Activated T-cell treated with anti-CD3 and anti-CD28 coated beads, Interleukin-2, amount 50 U/mL, for 4 hours (primary cell): Measurements from ENCODE around the gene ARFRP1. TPM values are rescaled to one million over a fixed set of nuclear protein-coding genes. Genes with fewer than 3 reads are reported as not detected.

Experiments used
- ATAC-seq, 2 donors: fragments of 200-7000 bp; cut with Tn5 transposase; one replicate each; pipeline ENCODE4 v1.10.0; 2021
- DNase-seq: peaks from one replicate; pipeline ENCODE4 v3.0.0-alpha.2; 2020
- H3K27me3 Mint-ChIP-seq: one replicate; pipeline ENCODE4 v1.8.0; 2021; ENCODE audit warnings: low read depth, mixed read lengths
- H3K36me3 Mint-ChIP-seq: one replicate; pipeline ENCODE4 v1.8.0; 2022; ENCODE audit warnings: mixed read lengths; ENCODE audit not compliant: insufficient read depth
- H3K4me1 Mint-ChIP-seq: one replicate; pipeline ENCODE4 v1.8.0; 2021; ENCODE audit warnings: low read depth, mixed read lengths
- H3K4me3 Mint-ChIP-seq: one replicate; pipeline ENCODE4 v1.8.0; 2021; ENCODE audit warnings: mild to moderate bottlenecking, moderate library complexity, mixed read lengths
- H3K9me3 Mint-ChIP-seq: one replicate; pipeline ENCODE4 v1.8.0; 2021; ENCODE audit warnings: mixed read lengths
- total RNA-seq, 3 donors: library from RNA; stranded (reverse); gene quantifications; one replicate each; pipeline ENCODE4 v1.2.1, GENCODE V29; 2021

ARFRP1 gene, protein sequence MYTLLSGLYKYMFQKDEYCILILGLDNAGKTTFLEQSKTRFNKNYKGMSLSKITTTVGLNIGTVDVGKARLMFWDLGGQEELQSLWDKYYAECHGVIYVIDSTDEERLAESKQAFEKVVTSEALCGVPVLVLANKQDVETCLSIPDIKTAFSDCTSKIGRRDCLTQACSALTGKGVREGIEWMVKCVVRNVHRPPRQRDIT
- 10 to 100 TPM; 62.1 to 67.1 (median 63.5) TPM for total RNA-seq

DNA sequence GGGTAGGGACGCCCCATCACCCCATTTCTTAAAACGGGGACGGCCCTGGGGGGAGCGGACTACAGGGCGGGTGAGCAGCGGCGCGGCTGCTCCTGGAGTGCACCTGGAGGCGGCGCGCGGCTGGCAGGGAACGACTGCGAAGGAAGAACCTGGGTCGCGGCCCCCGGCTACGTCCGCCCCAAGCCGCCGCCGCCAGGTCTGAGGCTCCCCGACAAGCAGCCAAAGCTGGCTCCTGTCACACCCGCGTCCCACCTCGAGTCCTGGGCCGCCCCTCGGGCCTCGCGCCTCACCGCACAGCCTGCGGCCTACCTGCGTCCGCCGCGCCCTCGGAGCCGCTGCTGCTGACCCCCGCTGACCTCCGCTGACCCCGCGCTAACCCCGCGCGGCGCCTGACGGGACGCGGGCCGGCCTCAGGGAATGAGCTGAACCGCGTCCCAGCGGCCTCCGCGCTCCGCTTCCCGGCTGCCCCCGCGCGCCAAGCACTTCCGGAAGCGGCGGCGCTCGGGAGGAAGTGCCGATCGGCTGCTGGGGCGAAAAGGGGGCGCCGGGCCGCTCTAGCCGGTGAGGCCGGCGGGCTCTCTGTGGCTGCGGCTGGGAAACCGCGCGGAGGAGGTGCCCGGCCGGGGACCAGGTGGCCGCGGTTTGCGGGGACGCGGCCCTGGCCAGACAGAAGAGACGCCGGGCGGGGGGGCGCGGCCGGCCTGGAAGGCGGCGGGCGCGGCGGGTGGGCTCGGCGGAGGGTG, at the start of gene ARFRP1, which contains the start of gene ZGPAT:
Gene ARFRP1 (minus strand): TSS at position 419 of the 743 bp plus-strand sequence. CDS start 885 bp downstream, outside the sequence.
Gene ZGPAT (plus strand): TSS at position 482 of the 743 bp plus-strand sequence. CDS start 542 bp downstream, outside the sequence.
- Mint-ChIP-seq H3K9me3 (no peaks in the 10 kb centered on the region), H3K36me3 (peaks cover 33% of the 10 kb centered on the region), H3K27me3 (no peaks in the 10 kb centered on the region), H3K4me3 (peak within 1 kb of the TSS; percentile 92), H3K4me1 (peaks cover 49% of the 10 kb centered on the region)
- peak; percentile 85 for DNase-seq
- peak; percentile 87 to 89 for ATAC-seq

DNA sequence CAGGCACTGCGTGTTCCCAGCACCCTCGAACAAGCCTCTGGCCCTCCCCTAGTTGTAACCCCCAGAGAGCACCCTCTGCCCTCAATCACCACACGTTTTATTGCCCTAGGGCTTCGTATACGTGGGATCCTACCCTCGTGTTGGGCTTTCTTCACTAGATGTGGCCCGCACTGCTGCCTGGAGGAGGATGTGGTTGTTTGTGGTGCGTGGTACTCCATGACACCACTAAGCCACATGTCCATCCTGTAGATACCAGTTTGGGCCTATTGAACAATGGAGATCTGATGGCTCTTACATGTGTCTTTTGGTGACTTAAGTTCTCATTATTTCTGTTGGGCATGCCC, 48.8 kb upstream of the ARFRP1 start:
- DNase-seq (no peak), ATAC-seq (no peak)
- no peaks in the 10 kb centered on the region for H3K9me3 Mint-ChIP-seq
- no peak overlapping the region for H3K4me3 Mint-ChIP-seq
- H3K36me3 Mint-ChIP-seq = no peaks in the 10 kb centered on the region
- peaks cover 7% of the 10 kb centered on the region for H3K4me1 Mint-ChIP-seq
- H3K27me3 Mint-ChIP-seq = no peaks in the 10 kb centered on the region

DNA sequence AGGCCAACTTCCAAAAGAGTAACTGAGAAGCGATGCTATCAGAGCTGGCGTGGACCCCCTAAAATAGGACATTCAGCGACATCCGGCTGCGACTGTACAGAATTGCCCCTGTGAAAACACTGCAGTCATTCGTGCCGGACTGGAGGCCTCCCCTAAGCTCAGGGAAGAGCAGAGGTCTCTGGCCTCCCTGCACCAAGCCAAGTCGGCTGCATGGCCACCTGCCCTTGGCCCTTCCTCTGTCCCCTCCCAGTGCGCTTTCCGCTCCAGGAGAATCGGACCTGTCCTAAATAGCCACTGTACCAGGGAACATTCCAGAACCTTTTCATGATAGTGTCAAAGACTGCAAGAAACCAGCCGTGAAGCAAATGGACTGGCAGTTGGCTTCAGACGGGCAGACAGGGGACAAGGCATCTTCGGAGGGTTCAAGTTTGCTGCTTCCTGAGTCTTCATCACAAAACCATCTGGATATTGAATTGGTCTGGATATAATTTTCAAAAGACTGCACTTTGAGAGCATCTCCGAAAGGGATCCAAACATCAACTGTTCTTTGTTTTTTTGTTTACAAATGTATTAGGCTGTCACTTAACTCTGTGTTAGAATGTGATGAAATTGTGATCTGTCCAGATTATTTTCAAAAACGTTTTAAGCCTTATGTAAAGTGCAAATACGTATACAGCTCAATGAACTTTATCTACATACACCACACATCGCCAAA, 48.3 kb upstream of the ARFRP1 start:
- ATAC-seq = no peak

DNA sequence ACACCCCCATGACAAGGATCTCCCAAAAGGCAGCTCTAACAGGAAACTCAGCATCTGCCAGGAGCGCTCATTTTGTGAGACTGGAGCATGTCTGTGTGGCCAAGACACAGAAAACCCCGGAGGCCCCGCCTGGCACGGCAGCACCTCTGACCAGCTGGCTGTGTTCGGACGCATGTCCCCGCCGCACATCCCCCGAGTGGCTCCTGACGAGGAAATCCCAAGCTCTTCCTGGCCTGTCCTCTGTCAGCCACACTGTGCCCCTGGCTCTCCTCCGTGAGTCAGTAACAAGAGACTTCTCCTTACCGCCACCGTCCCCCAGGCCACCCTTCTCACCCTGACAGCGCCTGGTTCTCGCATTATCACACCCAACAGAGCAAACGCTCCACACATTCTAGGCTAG, 46.2 kb upstream of the ARFRP1 start:
- DNase-seq = no peak
- H3K4me1 Mint-ChIP-seq = peaks cover 21% of the 10 kb centered on the region
- H3K36me3 Mint-ChIP-seq = no peaks in the 10 kb centered on the region
- no peak for ATAC-seq
- H3K9me3 Mint-ChIP-seq = no peaks in the 10 kb centered on the region
- H3K27me3 Mint-ChIP-seq = no peaks in the 10 kb centered on the region
- no peak overlapping the region for H3K4me3 Mint-ChIP-seq

More for the DNA sequence above, 48.3 kb upstream of the ARFRP1 start:
- DNase-seq = no peak
- Mint-ChIP-seq H3K27me3 (no peaks in the 10 kb centered on the region), H3K36me3 (no peaks in the 10 kb centered on the region), H3K9me3 (no peaks in the 10 kb centered on the region), H3K4me3 (no peak overlapping the region), H3K4me1 (peaks cover 10% of the 10 kb centered on the region)

DNA sequence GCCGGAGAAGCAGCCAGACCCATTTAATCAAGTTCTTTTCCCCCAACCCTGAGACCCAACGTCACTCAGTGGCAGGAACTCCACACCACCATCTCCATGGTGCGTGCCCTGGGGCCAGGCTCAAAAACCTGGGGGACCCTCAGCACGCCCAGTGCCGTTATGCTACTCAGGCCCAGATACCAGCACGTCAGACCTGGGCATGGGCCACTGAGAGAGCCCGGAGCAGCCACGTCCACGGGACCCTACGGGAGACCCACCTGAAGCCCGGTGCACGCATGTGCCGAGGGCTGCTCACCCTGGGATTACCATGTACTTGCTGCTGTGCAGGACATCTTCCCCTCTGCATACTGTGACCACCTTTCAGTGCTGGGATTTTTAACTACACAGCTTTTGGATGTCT, 45.6 kb upstream of the ARFRP1 start:
- no peaks in the 10 kb centered on the region for H3K9me3 Mint-ChIP-seq
- ATAC-seq (no peak), DNase-seq (no peak)
- H3K36me3 Mint-ChIP-seq = no peaks in the 10 kb centered on the region
- H3K27me3 Mint-ChIP-seq = no peaks in the 10 kb centered on the region
- H3K4me3 Mint-ChIP-seq = no peak overlapping the region
- peaks cover 25% of the 10 kb centered on the region for H3K4me1 Mint-ChIP-seq

DNA sequence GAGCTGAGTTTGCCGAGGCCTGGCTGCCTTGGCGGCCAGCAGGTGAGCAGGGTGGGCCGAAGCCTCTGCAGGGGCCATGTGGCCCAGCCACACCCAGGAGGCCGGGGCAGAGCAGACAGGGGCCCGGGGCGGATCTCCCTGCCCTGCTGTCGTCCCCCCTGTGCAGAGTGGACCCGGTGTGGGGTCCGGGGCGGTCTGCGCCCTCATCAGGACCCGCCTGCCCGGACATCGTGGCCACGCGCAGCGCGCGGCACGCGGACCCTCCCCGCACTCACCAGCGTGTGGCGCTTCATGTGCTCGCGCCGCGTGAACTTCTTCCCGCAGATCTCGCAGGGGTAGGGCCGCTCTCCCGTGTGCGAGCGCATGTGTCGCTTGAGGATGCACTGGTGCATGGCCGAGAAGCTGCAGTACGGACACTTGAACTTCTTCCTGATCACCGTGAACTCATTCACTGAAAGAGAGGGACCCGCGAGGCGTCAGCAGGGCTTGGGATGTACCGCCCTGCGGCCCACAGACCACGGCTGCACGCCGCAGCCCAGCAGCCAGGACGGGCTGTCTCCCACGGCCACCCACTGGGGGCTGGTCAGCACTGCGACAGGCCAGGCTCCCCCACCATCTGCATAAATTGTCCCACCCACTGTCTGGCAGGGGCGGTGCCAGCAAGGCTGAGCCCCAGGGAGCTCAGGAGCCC, 44.8 kb upstream of the ARFRP1 start:
- Mint-ChIP-seq H3K9me3 (no peaks in the 10 kb centered on the region), H3K4me1 (peaks cover 25% of the 10 kb centered on the region), H3K36me3 (no peaks in the 10 kb centered on the region), H3K27me3 (no peaks in the 10 kb centered on the region), H3K4me3 (no peak overlapping the region)
- ATAC-seq (no peak), DNase-seq (no peak)

DNA sequence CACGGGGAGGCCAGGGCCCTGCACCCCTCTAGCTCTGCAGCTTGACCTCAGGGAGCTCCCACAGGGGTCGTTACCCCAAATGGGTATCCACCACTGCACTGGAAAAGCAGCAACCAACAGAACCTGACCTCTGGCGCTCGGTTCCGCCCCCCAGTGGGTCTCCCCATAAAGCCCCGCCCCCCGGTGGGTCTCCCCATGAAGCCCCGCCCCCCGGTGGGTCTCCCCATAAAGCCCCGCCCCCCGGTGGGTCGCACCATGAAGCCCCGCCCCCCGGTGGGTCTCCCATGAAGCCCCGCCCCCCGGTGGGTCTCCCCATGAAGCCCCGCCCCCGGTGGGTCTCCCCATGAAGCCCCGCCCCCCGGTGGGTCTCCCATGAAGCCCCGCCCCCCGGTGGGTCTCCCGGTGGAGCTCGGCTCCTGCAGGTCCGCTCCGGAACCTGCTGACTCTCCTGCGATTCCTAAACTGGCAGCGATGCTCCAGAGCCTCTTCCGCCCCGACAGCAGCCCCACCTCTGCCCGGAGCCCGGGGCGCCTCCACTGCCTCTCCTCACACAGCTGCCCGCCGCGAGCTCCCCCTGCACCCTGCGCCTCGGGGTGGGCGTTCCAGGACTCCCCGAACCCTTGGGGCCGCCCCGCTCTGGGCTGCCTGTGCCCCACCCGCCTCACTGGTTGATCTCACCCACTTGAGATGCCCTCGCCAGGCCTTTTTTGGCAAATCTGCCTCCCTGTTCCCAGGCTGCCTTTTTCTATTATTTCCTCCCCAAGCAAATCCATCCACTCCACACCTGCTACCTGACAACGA, 43.9 kb upstream of the ARFRP1 start:
- H3K9me3 Mint-ChIP-seq = no peaks in the 10 kb centered on the region
- no peaks in the 10 kb centered on the region for H3K27me3 Mint-ChIP-seq
- H3K36me3 Mint-ChIP-seq = no peaks in the 10 kb centered on the region
- ATAC-seq (peak; percentile 17 to 22), DNase-seq (no peak)
- H3K4me3 Mint-ChIP-seq = peak overlapping the region; percentile 62
- peaks cover 25% of the 10 kb centered on the region for H3K4me1 Mint-ChIP-seq

DNA sequence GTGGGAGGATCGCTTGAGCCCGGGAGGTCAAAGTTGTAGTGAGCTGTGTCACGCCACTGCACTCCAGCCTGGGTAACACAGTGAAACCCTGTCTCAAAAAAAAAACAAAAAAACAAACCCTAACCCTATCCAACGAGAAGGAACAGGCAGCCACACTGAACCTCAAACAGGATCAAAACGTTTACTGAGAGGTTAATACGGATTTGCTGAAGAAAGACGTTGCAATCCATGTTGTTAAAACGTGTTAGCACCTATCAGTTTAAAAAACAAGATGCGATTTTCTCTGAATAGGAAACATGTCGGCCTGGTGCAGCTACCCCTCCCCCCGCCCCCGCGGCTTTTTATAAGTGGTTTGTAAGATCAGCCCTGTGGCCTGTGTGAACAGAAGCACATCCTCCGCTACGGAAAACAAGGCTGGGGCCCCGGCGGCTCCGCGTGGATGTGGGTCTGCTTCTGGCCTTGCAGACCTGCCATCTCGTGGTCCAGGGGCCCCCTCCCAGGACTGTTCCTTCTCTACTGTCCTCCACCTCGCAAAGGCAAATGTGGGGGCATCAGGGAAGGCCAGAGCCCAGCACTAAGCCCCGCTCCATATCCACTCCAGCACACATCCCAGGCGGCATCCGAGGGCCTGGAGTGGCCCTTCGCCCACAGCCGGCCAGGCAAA, 43.2 kb upstream of the ARFRP1 start:
- peak; percentile 80 to 83 for ATAC-seq
- no peaks in the 10 kb centered on the region for H3K36me3 Mint-ChIP-seq
- no peaks in the 10 kb centered on the region for H3K9me3 Mint-ChIP-seq
- H3K4me3 Mint-ChIP-seq = peak overlapping the region; percentile 62
- H3K27me3 Mint-ChIP-seq = no peaks in the 10 kb centered on the region
- peaks cover 21% of the 10 kb centered on the region for H3K4me1 Mint-ChIP-seq
- DNase-seq = peak; percentile 55

DNA sequence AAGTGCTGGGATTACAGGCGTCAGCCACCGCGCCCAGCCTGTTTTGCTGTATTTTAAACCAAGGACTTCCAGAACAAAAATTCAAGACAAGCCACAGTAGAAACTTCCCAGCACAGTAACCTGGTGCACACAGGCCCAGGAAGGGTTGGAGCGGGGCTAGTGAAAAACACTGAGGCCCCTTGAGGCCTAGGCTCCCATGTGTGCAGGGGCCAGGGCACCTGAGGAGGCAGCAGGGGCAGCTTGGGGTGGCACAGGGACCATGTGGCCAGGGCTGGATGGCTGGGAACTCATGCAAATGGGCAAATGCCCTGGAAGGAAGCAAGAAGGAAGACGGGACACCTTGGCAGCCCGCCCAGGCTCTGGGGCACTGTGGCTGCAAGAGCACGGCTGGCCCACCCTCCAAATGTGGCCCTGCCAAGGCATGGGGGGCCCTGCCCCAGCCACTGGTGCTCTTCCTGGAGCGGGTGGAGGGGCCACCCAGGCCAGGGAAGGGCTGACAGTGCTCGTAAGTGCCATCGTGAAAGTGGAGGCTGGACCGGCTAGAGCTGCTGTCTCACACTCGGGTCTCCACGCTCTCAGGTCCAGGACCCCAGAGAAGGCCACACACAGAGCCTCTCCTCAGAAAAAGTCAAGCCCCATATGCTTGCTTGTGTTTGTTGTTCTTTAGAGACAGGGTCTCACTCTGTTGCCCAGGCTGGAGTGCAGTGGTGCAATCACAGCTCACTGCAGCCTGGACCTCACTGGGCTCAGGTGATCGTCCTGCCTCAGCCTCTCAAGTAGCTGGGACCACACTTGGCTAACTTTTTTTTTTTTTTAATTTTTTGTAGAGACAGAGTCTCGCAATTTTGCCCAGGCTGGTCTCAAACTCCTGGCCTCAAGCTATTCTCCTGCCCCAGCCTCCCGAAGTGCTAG, 42.1 kb upstream of the ARFRP1 start:
- no peaks in the 10 kb centered on the region for H3K27me3 Mint-ChIP-seq
- DNase-seq (no peak), ATAC-seq (no peak)
- no peaks in the 10 kb centered on the region for H3K36me3 Mint-ChIP-seq
- H3K9me3 Mint-ChIP-seq = no peaks in the 10 kb centered on the region
- H3K4me1 Mint-ChIP-seq = peaks cover 21% of the 10 kb centered on the region
- H3K4me3 Mint-ChIP-seq = no peak overlapping the region

DNA sequence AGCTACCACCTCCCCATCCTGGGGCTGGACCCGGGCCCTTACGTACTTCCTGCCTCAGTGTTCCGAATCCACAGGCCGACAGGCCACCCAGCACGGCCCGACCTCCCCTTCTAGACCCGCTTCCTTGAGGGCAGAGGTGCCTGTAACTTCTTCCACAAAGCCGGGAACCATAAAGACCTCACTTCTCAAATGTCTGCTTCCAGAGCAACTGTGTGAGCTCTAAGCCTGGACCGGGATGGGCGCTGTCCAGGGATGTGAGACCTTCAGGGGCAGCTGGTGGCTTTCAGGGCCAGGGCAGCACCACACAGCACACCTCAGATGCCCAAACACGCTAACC, 41.1 kb upstream of the ARFRP1 start:
- Mint-ChIP-seq H3K4me1 (peaks cover 21% of the 10 kb centered on the region), H3K27me3 (no peaks in the 10 kb centered on the region), H3K4me3 (no peak overlapping the region), H3K9me3 (no peaks in the 10 kb centered on the region), H3K36me3 (no peaks in the 10 kb centered on the region)
- ATAC-seq (no peak), DNase-seq (no peak)

DNA sequence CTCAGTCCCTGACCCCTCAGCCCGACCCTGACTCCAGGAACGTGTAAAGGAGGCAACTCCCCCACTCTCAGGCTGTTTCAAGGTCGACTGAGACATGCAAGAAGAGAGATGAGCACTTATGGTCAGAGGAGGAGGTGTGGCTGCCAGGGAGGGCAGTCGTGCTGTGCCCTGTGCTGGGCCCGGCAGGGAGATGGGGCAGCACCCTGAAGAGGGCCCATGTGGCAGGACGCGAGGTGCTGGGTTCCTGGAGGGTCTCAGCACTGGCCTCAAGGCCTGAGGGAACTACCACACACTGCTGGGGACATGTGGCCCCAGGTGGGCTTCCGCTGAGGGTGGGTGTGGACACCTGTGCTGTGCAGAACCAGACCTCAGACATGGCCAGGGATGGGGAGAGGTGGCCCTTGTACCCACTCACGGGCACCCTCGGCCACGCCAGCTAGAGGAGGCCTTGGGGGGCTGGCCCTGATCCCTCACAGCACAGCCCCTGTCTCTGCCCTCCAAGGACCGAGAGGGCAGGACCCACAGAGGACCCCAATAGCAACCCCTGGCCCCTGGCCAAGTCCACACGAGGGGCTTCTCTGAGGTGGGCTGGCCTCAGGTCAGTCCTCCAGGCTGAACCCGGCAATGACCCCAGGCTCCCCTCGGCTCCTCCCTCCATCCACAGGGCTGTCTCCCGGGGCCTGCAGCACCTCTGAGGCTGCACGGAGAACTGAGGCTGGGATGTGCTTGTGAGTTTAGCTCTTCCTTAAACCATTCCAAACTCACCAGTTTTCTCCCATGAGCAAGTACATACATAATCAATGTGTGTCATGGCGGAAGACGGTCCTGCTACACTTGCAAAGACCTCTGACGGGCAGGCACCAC, 40.5 kb upstream of the ARFRP1 start:
- Mint-ChIP-seq H3K4me1 (peaks cover 21% of the 10 kb centered on the region), H3K27me3 (no peaks in the 10 kb centered on the region), H3K36me3 (no peaks in the 10 kb centered on the region), H3K4me3 (no peak overlapping the region), H3K9me3 (no peaks in the 10 kb centered on the region)
- ATAC-seq (no peak), DNase-seq (no peak)

DNA sequence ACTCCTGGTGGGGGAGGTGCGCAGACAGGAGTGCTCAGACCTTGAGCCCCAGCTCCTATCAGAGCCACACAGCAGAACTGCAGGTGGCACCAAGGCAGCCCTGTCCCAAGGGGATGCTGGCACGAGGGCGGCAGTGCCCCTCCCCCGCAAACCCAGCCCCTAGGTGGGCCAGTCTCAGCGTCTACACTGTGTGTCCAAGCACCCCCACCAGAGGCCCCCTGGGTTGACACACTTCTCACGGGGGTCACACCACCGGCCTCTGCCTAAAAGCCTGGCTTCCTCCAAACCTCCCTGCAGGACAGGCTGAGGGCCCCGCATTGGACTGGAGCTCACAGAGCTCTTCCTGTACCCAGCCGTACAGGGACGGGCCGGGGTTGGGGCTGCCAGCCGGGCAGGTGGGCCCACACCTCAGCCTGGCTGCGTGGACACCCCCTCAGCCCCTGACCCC, 39.9 kb upstream of the ARFRP1 start:
- H3K36me3 Mint-ChIP-seq = no peaks in the 10 kb centered on the region
- ATAC-seq (no peak), DNase-seq (no peak)
- H3K27me3 Mint-ChIP-seq = no peaks in the 10 kb centered on the region
- no peak overlapping the region for H3K4me3 Mint-ChIP-seq
- H3K9me3 Mint-ChIP-seq = no peaks in the 10 kb centered on the region
- H3K4me1 Mint-ChIP-seq = peaks cover 21% of the 10 kb centered on the region
